ENCODE results near the gene RABIF.

The RABIF gene

DNA sequence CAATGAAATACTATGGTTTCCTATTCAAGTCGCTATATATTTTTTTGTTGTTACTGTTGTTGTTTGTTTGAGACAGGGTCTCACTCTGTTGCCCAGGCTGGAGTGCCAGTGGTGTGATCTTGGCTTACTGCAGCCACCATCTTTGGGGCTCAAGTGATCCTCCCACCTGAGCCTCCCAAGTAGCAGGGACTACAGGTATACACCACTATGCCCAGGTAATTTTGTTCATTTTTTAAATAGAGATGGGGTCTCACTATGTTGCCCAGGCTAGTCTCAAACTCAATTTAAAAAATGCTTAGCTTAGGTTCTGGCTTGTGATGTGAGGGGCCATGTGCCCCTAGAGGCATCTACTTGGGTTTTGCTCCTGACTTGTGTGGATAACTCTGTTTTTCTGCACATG is 9.8 kb downstream of the RABIF start:
- no peak for DNase-seq (ENCODE audit: low read depth in 2 of 3, low spot score in 2 of 3)

DNA sequence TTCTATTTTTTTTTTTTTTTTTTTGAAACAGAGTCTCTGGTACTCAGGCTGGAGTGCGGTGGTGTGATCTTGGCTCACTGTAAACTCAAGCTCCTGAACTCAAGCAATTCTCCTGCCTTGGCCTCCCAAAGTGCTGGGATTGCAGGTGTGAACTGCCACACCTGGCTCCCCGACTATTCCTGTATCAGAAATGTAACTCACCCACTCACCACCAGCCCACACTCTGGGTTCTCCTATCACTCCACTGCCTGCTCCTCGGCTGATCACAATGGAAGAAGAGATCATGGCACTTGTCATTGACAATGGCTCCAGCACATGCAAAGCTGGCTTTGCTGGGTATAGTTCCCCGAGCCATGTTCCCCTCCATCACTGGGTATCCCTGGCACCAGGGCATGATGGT is 15.9 kb downstream of the RABIF start:
- no peak for DNase-seq (ENCODE audit: low read depth in 2 of 3, low spot score in 2 of 3)

DNA sequence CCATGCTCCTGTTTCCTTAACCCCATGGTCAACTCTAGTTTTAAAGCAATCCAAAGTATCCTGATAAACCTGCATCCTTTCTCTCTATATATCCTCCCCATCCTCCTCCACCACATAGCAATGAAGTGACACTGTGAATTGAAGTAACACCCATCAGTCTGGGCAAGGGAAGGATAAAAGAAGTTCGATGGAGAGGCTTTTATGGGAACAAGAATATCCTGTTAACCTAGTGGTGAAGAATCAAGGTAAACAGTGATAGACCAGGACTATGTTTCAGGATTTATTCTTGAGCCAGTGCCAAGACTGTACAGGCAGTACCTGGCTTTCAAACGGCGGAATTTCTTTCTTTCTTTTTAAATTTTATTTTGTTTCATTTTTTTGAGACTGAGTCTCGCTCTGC is 17.6 kb downstream of the RABIF start:
- DNase-seq (ENCODE audit: low read depth in 2 of 3, low spot score in 2 of 3): no peak

DNA sequence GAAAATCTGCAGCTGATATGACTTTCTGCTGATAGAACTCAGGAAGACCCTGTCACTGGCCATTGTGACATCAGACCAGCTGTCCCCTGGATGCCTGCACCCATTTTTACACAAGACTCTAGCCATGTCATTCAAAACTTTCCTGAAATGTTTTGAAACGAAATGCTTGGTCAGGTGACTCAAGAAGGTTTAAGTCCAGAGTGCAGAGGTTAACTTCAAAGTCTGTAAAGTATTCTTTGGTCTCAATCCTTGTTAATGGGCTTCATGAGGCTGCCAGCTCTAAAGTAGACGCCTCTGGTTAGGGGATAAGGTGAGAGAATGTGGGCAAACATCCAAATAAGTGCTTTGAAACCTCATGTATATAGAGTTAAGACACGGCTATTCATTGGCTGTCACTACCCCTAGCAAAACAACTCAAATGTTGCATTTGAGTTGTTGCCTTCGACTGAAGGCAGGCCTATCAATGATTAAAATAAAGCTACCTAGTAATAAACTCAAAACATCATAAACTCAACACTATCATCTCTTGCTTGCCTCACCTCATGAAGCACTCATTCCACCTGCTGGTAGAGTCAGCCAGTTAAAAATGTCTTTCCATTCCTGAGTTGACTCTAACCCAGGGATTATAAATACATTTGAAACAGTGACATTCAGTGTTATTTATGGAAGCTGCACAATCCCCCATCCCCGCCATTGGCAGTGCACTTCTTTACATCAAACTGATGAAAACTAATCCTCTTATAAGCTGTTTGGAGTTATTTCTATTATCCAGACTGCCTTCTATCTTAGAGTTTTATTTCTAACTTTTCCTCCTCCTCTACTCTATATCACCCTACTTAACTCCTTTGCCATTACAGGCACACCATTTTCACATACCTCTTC is 26.0 kb downstream of the RABIF start:
- no peak for DNase-seq (ENCODE audit: low read depth in 2 of 3, low spot score in 2 of 3)

DNA sequence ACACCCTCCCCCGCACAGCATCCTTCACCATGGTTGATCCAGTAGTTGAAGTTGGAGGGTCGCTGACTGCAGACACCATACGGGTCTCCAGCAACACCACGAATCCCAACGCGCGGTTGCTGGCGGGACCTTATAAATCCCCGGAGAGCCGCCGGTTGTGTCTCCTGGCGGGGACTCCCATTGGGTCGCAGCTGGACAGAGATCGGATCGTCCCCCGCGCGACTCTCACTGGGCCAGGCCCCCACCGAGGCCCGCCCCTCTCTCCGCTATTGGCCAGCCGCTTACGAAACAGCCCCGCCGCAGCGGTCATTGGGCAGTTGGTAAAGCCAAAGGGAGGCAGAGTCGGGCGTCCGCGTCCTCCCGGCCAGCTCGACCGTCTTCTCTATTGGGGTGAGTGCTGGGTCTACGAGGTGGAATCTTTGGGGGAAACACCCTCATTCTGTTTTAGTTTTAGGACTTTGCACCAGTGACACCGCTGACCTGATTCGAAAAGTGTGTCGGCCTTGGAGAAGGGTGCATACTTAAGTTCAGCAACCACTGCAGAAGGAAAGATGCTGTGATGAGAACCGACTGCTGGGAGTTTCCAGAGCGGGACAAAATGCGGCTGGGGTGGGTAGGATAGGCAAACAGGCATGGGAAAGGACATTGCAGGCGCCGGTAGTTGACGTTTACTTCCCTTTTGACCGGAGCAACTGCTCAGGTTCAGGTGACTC is 27.4 kb downstream of the RABIF start:
- peak in 2 of 3 experiments; percentile 19 to 30 for DNase-seq (ENCODE audit: low read depth in 2 of 3, low spot score in 2 of 3)

DNA sequence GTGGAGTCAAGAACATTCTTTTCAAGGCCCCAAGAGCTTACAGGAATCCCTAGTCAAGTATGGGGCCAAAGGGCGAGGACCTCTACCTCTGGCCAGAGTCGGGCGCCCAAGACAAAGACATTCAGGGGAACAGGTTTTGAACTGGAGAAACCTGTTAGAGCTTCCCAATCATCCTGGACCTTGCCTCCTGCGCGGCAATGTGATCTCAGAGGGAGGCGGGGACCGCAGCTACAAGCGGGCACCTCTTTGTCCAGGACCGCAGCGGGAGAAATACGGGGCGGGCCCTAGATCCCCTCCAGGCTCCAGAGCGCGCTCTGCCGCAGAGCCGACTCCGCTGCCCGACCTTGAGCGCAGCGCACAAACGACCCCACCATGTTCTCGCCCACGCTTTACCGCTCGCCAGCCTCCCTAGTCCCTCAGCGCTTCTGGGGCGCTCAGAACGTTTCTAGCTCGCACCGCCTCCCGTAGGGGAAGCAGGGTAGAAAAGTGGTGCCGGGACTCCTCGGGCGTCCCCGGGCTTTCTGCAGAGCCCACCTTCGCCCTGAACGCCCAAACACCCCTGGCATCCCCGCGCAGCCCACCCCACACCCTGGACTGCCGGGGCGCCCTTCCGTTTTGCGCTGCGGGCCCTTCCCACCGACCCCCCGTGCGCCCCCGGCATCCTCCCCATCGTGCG is 28.1 kb downstream of the RABIF start:
- no peak for DNase-seq (ENCODE audit: low read depth in 2 of 3, low spot score in 2 of 3)

DNA sequence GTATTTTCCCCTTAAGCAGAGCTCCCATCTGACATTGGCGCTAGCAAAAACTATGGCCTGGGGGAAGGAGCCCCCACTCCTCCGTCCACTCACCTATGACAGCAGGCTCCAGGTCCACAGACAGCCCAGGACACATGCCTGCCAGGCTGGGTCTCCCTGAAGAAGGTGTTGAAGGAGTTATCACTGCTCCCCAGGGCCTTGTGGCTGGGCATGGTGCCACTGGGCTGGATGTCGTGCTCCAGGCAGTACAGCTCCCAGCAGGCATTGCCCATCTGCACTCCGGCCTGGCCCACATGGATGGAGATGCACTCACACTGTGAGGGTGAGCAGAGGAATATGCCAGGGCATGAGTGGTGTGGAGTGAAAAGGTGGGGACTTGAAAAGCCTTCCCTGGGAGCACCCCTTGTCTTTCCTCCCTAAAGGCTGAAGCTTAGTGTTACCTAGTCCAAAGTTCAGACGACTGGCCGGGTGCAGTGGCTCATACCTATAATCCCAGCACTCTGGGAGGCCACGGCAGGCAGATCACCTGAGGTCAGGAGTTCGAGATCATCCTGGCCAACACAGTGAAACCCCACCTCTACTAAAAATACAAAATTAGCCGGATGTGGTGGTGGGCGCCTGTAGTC is 30.0 kb downstream of the RABIF start:
- DNase-seq (ENCODE audit: low read depth in 2 of 3, low spot score in 2 of 3): no peak

DNA sequence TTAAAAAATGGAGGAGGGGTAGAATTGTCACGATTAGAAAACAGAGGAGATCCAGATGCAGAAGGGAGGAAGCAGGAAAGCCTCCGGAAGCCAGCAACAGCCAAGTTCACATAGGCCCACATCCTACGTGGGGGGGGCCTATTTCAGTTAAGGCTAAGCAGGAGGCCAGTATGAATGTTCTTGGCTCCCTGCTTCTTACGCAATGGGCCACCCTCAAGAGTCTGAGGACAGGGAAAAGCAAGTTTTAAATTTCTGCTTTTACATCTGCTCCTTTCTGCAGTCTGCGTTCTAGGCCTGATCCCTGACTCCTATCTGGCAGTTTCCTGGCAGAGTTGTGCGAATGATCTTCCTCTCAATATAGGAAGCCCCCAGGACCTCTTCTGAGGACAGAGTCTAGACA is 30.6 kb downstream of the RABIF start:
- DNase-seq (ENCODE audit: low read depth in 2 of 3, low spot score in 2 of 3): no peak

DNA sequence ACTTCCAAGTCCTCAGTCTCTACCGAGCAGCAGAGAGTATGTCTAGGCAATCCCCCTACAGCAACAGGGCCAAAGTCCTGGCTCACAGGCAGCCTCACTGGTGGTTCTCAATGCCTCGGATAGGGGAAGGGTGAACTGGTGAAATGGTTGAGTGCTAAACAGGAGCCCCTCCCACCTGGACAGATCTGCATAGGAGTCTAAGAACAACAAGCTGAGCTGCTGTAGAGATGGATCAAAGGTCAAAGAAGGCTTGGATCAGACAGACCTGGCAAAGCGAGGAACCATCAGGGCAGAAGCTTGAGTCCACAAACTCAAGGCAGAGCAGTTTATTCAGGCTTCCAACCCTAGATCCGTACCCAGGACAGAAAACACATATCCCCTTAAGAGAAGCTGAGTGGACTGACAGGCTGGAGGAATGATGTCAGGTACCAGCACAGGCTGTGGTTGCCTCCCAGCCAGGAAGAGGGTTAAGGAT is 31.8 kb downstream of the RABIF start:
- DNase-seq (ENCODE audit: low read depth in 2 of 3, low spot score in 2 of 3): no peak

DNA sequence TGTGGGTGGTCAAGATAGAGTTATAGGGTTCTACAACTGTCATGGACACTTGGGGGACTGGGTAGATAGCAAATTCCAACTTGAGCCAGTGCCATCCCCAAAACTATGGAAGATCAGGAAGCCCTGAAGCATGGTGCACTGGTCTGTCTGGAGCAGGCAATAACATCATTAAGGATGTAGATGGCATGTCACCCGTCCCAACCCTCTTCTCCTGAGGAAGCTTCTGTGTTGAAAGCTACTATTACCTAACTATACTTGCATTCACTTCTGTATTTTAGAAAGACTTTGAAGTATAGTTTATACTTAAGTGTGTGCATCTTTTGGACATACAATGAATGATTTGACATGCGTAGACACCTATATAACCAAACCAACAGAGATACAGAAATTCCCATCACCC is 32.9 kb downstream of the RABIF start:
- no peak for DNase-seq (ENCODE audit: low read depth in 2 of 3, low spot score in 2 of 3)

DNA sequence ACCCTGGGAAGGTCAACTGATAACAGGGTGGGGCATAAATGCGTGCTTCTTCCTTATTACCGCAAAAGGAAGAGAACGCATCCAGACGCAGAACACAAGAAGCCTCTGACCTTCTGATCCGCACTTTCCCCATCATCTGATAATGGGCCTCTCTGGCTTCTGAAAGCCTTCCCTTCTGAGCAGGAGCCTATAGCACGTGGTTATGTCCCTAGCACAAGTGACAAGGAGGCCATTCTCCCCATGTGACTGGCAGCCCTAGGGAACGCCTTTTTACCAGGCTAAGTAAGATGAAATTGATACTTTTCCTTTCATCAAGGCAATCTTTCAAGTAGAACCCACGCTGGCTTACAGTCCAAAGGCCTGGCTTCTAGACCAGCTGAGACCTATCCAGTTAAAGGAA is 34.2 kb downstream of the RABIF start:
- DNase-seq (ENCODE audit: low read depth in 2 of 3, low spot score in 2 of 3): no peak

DNA sequence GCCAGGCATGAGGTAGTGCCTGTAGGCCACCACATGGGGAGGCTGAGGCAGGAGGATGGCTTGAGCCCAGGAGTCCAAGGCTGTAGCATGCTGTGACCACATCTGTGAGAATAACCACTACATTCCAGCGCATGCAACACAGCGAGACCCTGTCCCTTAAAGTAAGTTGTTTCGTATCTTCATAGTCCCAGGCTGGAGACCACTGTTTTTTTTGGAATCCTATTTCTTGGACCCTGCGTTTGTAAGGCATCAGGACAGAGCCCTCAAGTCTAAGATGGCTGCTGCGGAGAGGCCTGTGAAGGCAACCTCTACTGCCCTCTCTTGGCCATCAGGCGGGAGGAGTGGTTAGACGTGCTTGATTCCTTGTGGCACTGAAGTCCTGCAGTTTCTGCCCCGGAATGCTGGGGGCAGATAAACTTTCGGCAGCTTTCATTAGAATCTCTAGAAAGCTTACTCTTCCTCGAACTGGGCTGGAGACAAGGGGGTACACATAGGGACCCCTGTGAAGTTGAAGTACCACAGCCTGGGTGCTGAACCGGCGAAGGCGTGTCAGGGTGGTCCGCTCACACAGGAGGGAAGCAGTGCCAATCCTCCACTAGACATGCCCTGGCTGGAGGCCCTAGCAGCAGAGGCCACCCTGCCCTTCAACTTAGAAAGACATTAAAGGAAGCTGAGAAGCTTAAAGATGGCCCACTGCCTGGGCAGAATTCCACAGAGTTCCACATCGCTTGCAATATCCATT is 36.6 kb downstream of the RABIF start:
- no peak for DNase-seq (ENCODE audit: low read depth in 2 of 3, low spot score in 2 of 3)

DNA sequence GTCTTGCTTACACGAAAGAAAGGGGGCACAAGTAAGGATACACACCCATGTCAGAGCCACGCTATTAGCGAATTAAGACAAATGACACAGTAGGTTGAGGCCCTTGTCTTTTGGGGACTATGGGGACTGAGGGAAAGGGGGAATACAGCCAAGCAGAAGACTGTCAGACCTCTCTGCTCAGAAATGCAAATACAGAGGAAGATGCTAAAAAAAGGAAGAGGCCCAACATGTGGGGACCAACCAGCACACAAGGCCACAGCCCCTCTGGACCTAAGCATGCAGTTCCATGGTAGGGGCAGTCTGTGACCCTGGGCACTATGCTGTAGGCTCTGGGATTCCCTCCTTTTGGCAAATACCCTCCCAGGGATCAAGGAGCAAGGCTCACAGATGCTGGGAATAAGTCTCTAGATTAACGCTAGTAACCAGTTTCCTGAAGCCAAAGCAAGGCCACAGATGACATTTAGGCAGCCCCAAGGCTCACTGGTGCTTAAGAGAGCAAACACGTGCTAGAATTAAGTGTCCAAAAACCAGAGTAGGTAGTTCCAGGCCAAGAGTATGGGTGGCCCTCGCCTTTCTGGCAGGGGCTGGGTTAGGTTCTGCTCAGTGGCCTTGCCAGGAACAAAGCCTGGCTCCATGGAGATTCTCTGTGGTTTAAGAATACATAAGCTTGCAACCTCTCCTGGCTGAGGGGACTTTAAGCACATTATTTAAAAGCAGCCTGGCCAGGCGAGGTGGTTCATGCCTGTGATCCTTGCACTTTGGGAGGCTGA is 38.2 kb downstream of the RABIF start:
- no peak for DNase-seq (ENCODE audit: low read depth in 2 of 3, low spot score in 2 of 3)

DNA sequence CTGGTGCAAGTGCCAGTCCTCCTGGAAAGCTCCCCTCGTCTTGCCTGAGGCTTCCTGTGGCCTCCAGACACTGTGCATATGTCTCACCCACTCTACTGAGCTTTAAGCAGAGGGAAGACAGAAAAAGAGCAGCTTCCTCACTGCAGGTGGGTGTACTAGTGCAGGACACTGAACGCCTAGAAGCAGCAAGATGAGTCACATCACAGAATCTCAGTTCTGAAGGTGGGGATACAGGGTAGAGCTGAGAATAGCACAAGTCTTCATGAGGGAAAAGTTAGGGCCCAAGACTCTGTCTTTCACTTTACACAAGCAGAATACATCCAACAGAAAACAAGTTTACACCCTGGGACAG is 40.8 kb downstream of the RABIF start:
- DNase-seq (ENCODE audit: low read depth in 2 of 3, low spot score in 2 of 3): no peak

DNA sequence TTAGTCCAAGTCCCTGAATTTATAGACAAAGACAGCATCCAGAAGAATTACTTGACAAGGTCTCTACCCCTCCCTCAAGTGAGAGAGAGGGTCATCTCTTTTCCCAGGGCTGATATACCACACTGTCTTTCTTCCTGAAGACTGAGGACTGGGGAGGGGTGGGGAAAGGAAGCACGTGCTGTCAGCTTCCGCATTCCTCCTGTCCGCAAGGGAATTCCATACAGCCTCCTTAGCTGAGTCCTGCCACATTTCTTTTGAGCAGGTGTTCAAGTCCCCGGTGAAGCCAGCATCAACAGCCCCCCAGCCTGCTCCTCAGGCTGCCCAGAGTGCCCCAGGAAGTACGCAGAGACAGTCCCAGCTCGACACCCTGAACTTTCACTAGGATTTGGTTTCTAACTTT is 44.0 kb downstream of the RABIF start:
- no peak for DNase-seq (ENCODE audit: low read depth in 2 of 3, low spot score in 2 of 3)

DNA sequence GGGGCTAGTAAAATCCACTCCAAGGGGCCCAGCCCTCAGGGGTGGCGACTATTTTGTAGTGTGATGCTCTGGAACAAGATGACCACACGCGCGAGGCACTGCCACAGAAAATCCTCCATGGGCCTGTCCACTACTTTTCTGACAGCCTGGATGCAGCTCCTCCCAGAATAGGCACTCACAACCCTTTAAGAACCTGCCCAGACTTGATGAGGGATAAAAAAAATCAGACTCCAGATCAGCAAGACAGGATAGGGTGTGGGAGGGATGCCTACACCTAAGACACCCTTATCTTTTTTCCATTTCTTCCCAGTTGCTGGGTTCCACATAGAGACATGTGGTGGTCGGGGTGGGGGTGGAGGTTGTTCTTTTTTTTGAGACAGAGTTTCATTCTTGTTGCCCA is 44.7 kb downstream of the RABIF start:
- no peak for DNase-seq (ENCODE audit: low read depth in 2 of 3, low spot score in 2 of 3)

DNA sequence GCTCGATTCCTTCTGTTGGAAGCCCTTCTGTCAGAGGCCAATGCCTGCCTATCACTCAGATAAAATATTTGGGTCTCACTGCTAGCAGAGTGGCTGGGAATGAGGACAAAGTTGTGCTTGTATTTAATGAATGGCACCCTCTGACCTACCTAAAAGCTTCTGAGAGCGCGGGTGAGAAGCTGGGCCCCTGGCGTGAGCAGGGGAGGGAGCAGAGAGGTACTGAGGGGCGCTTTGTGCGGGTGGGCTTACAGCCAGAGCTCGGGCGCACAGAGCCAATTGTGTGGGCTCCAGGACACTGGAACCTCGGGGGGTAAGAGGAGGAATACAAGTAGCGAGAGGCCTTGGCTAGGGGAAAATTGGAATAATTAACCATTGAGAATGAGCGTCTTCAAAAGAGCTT is 45.9 kb downstream of the RABIF start:
- DNase-seq (ENCODE audit: low read depth in 2 of 3, low spot score in 2 of 3): no peak

DNA sequence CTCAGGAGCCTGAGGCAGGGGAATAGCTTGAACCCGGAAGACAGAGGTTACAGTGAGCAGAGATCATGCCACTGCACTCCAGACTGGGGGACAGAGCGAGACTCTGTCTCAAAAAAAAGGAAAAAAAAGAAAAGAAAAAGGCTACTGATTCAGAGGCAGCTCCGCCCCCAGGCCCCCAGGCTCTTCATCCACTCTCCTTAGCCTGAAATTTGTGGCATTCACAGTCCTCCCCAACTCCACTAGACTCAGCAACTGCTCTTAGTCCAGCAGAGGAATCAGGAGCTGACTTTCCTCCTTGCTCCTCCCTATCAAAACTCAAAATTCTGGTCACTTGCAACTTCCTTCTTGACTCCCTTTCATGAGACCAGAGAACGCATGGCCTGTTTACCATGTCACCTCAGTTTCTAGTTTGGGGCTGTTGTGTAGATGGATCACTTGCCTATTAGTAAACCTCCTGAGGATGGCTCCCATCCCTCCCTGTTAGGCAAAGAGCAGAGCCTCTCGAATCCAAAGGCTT is 51.1 kb downstream of the RABIF start:
- no peak for DNase-seq (ENCODE audit: low read depth in 2 of 3, low spot score in 2 of 3)

DNA sequence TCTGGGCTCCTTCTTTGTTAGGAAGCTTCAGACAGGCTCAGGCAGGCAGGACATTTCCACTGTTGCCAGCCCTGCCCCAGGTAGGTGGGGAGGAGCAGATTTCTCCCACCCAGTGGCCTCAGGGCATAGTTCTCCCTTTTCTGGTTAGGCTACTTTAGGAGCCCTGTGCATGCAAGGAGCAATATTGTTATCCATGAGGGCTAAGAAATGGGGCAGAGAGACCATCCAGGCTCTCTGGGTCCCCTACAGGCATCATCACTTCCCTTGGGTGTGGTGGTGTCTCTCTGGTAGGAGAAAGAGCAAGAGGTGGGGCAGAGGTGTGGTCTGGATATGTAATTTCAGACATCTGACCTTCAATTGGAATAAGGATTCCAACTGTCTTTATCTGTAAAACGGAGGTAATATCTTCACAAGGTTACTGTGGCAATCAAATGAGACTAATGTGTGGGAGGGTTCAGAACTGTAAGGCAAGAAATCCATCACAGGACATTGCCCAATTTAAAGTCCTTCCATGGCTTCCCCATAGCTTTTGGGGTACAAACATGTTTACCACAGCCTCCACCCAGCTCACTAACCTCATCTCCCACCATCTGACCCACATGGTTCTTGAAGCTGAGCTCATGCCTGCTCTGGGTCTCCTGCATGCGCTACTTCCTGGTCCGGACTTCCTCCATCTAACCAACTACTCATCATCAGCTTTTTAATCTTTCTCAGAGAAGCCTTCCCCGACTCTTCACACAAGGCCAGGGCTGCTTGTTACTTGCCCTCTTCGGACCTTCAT is 52.1 kb downstream of the RABIF start:
- no peak for DNase-seq (ENCODE audit: low read depth in 2 of 3, low spot score in 2 of 3)
